ENCODE measurements around the gene PDE4D.

DNA sequence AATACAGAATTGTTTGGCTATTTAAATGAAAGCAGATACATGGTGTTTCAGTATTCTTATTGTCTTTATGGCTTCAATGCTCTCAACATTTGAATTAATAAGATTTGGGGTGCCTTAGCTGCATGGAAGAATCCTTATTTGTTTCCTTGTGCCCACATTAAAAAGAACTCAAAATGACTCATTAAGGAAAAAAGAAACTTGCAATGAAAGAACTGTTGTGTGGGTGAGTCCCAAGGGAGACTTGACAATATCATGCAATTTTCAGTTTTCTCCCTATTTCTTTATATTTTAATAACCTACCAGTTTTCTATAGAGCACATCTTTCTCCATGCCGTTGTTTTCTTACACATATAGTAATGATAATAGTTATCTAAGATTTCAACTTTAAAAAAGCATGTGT lies 404.0 kb downstream of the PDE4D start:
- TF ChIP-seq CTCF (optimal IDR thresholded peaks at IDR 0.05 in 1 of 3, IDR thresholded peaks at IDR 0.05 in 1 of 3, conservative IDR thresholded peaks at IDR 0.05 in 1 of 3; ENCODE audit: extremely low read depth in 1 of 3, insufficient read depth in 2 of 3, low read length in 3 of 3), result no peak
- no peak for TF ChIP-seq EZH2 (IDR thresholded peaks at IDR 0.05; ENCODE audit: low read length)
